ENCODE data around the gene SUPT3H.

Gene SUPT3H

DNA sequence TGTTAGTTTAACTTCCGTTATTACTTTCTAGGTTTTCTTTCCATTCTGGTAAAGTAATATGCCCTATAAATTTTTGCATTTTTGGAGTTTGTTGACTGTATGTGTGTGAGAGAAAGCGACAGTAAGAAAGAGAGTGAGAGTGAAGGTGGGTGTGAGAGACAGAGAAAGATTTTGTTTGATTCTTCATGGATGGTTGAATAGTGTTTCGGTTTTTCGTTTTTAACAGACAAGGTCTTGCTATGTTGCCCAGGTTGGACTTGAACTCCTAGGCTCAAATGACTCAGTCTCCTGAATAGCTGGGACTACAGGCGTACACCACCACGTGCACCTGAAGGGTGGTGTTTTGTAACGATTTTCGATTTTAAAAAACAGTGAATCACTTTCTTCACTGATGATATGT, 378.7 kb downstream of the SUPT3H start:
- Histone ChIP-seq H2AK5ac (ENCODE audit: low read length) (no peak overlapping the region), H3K4me1 (ENCODE audit: control insufficient read depth in 1 of 2, insufficient read depth in 2 of 2, low read length in 2 of 2) (no peaks in the 10 kb centered on the region), H3K14ac (ENCODE audit: low read length) (no peak overlapping the region), H3K27ac (ENCODE audit: low read depth, low read length) (no peak overlapping the region), H2BK12ac (ENCODE audit: low read length) (no peak overlapping the region), H3K79me1 (ENCODE audit: low read length) (no peaks in the 10 kb centered on the region), H3K79me2 (ENCODE audit: control insufficient read depth, insufficient read depth, low read length, poor library complexity) (no peaks in the 10 kb centered on the region), H3K4me2 (ENCODE audit: low read length) (no peak overlapping the region), H2BK120ac (ENCODE audit: insufficient read depth, low read length, poor library complexity) (no peak overlapping the region), H4K8ac (ENCODE audit: low read depth, low read length) (no peak overlapping the region), H3K4ac (ENCODE audit: low read depth, low read length) (no peak overlapping the region), H3K4me3 (ENCODE audit: low read depth, low read length) (no peak overlapping the region), H2BK5ac (ENCODE audit: low read depth, low read length, poor library complexity) (no peak overlapping the region), H4K91ac (ENCODE audit: low read depth, low read length) (no peak overlapping the region), H3K27me3 (ENCODE audit: insufficient read depth, low read length) (no peaks in the 10 kb centered on the region), H2AFZ (ENCODE audit: insufficient read depth, low read length, poor library complexity) (no peak overlapping the region), H3K23ac (ENCODE audit: low read length) (no peak overlapping the region), H3K9me3 (ENCODE audit: insufficient read depth, low read depth, low read length) (no peaks in the 10 kb centered on the region), H3K36me3 (ENCODE audit: control insufficient read depth in 1 of 2, insufficient read depth in 2 of 2, low read length in 2 of 2) (no peaks in the 10 kb centered on the region), H4K12ac (ENCODE audit: low read depth, low read length) (no peak overlapping the region), H3K9ac (ENCODE audit: low read length) (no peak overlapping the region), H3K18ac (ENCODE audit: low read length) (no peak overlapping the region)
- DNase-seq, result no peak
- WGBS (ENCODE audit: extremely low coverage, insufficient coverage, insufficient read length), result no CpG with 5 or more reads among the region's 8 CpGs

GRCh38 chr6:44995486-44996132, 382.1 kb downstream of the SUPT3H start:
- H3K4me1 ChIP-seq (ENCODE audit: control insufficient read depth in 1 of 2, insufficient read depth in 2 of 2, low read length in 2 of 2), result no peaks in the 10 kb centered on the region
- H3K23ac ChIP-seq (ENCODE audit: low read length), result no peak overlapping the region
- H3K4ac ChIP-seq (ENCODE audit: low read depth, low read length), result no peak overlapping the region
- no peak overlapping the region for H2BK120ac ChIP-seq (ENCODE audit: insufficient read depth, low read length, poor library complexity)
- no peak overlapping the region for H4K8ac ChIP-seq (ENCODE audit: low read depth, low read length)
- no peak overlapping the region for H3K4me2 ChIP-seq (ENCODE audit: low read length)
- no peaks in the 10 kb centered on the region for H3K79me2 ChIP-seq (ENCODE audit: control insufficient read depth, insufficient read depth, low read length, poor library complexity)
- H3K4me3 ChIP-seq (ENCODE audit: low read depth, low read length), result no peak overlapping the region
- DNase-seq, result no peak
- H2BK12ac ChIP-seq (ENCODE audit: low read length), result no peak overlapping the region
- H2AFZ ChIP-seq (ENCODE audit: insufficient read depth, low read length, poor library complexity), result no peak overlapping the region
- H3K18ac ChIP-seq (ENCODE audit: low read length), result no peak overlapping the region
- no peaks in the 10 kb centered on the region for H3K36me3 ChIP-seq (ENCODE audit: control insufficient read depth in 1 of 2, insufficient read depth in 2 of 2, low read length in 2 of 2)
- H3K9me3 ChIP-seq (ENCODE audit: insufficient read depth, low read depth, low read length), result no peaks in the 10 kb centered on the region
- H4K91ac ChIP-seq (ENCODE audit: low read depth, low read length), result no peak overlapping the region
- no peak overlapping the region for H2AK5ac ChIP-seq (ENCODE audit: low read length)
- no peak overlapping the region for H3K9ac ChIP-seq (ENCODE audit: low read length)
- no peaks in the 10 kb centered on the region for H3K27me3 ChIP-seq (ENCODE audit: insufficient read depth, low read length)
- H3K14ac ChIP-seq (ENCODE audit: low read length), result no peak overlapping the region
- no CpG with 5 or more reads among the region's 3 CpGs for WGBS (ENCODE audit: extremely low coverage, insufficient coverage, insufficient read length)
- no peak overlapping the region for H2BK5ac ChIP-seq (ENCODE audit: low read depth, low read length, poor library complexity)
- no peak overlapping the region for H4K12ac ChIP-seq (ENCODE audit: low read depth, low read length)
- H3K27ac ChIP-seq (ENCODE audit: low read depth, low read length), result no peak overlapping the region
- no peaks in the 10 kb centered on the region for H3K79me1 ChIP-seq (ENCODE audit: low read length)

DNA sequence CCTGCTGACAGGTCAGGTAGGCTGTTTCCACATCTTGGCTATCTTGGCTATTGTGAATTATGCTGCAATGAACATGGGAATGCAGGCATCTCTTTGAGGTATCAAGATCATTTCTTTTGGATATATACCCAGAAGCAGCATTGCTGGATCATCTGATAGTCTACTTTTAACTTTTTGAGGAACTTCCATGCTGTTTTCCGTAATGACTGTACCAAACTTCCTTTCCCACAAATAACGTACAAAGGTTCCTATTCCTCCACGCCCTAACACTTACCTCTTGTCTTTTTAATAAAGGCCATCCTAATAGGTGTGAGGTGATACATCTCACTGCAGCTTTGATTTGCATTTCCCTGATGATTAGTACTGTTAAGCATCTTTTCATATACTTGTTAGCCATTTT, 388.3 kb downstream of the SUPT3H start:
- H3K4me1 ChIP-seq (ENCODE audit: control insufficient read depth in 1 of 2, insufficient read depth in 2 of 2, low read length in 2 of 2), result no peaks in the 10 kb centered on the region
- no peak overlapping the region for H4K8ac ChIP-seq (ENCODE audit: low read depth, low read length)
- H2BK5ac ChIP-seq (ENCODE audit: low read depth, low read length, poor library complexity), result no peak overlapping the region
- no peak overlapping the region for H2BK120ac ChIP-seq (ENCODE audit: insufficient read depth, low read length, poor library complexity)
- H4K12ac ChIP-seq (ENCODE audit: low read depth, low read length), result no peak overlapping the region
- H3K23ac ChIP-seq (ENCODE audit: low read length), result no peak overlapping the region
- H3K18ac ChIP-seq (ENCODE audit: low read length), result no peak overlapping the region
- H3K4me3 ChIP-seq (ENCODE audit: low read depth, low read length), result no peak overlapping the region
- no peaks in the 10 kb centered on the region for H3K9me3 ChIP-seq (ENCODE audit: insufficient read depth, low read depth, low read length)
- no peak overlapping the region for H2AFZ ChIP-seq (ENCODE audit: insufficient read depth, low read length, poor library complexity)
- no peaks in the 10 kb centered on the region for H3K79me2 ChIP-seq (ENCODE audit: control insufficient read depth, insufficient read depth, low read length, poor library complexity)
- no peak for DNase-seq
- H2BK12ac ChIP-seq (ENCODE audit: low read length), result no peak overlapping the region
- no peak overlapping the region for H3K27ac ChIP-seq (ENCODE audit: low read depth, low read length)
- no peak overlapping the region for H3K9ac ChIP-seq (ENCODE audit: low read length)
- H3K4ac ChIP-seq (ENCODE audit: low read depth, low read length), result no peak overlapping the region
- no peaks in the 10 kb centered on the region for H3K36me3 ChIP-seq (ENCODE audit: control insufficient read depth in 1 of 2, insufficient read depth in 2 of 2, low read length in 2 of 2)
- H3K4me2 ChIP-seq (ENCODE audit: low read length), result no peak overlapping the region
- H3K14ac ChIP-seq (ENCODE audit: low read length), result no peak overlapping the region
- H2AK5ac ChIP-seq (ENCODE audit: low read length), result no peak overlapping the region
- H3K79me1 ChIP-seq (ENCODE audit: low read length), result no peaks in the 10 kb centered on the region
- H4K91ac ChIP-seq (ENCODE audit: low read depth, low read length), result no peak overlapping the region
- no peaks in the 10 kb centered on the region for H3K27me3 ChIP-seq (ENCODE audit: insufficient read depth, low read length)
- 100% methylated on average over 2 of the region's 3 CpGs for WGBS (ENCODE audit: extremely low coverage, insufficient coverage, insufficient read length)

DNA sequence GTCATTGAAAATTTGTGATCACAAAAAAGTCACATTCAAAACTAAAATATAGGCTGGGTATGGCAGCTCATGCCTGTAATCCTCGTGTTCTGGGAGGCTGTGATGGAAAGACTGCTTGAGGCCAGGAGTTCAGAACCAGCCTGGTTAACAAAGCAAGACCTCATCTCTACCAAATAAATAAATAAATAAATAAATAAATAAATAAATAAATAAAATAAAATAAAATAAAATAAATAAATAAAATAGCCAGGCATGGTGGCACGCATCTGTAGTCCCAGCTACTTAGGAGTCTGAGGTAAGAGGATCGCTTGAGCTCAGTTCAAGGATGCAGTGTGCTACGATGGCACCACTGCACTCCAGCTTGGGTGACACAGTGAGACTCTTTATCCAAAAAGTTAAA, 392.7 kb downstream of the SUPT3H start:
- Histone ChIP-seq H3K4me2 (ENCODE audit: low read length) (no peak overlapping the region), H4K12ac (ENCODE audit: low read depth, low read length) (no peak overlapping the region), H3K79me1 (ENCODE audit: low read length) (no peaks in the 10 kb centered on the region), H3K4ac (ENCODE audit: low read depth, low read length) (no peak overlapping the region), H3K4me1 (ENCODE audit: control insufficient read depth in 1 of 2, insufficient read depth in 2 of 2, low read length in 2 of 2) (no peaks in the 10 kb centered on the region), H2BK5ac (ENCODE audit: low read depth, low read length, poor library complexity) (no peak overlapping the region), H3K27ac (ENCODE audit: low read depth, low read length) (no peak overlapping the region), H3K9ac (ENCODE audit: low read length) (no peak overlapping the region), H4K91ac (ENCODE audit: low read depth, low read length) (no peak overlapping the region), H4K8ac (ENCODE audit: low read depth, low read length) (no peak overlapping the region), H3K79me2 (ENCODE audit: control insufficient read depth, insufficient read depth, low read length, poor library complexity) (no peaks in the 10 kb centered on the region), H2BK120ac (ENCODE audit: insufficient read depth, low read length, poor library complexity) (no peak overlapping the region), H2AFZ (ENCODE audit: insufficient read depth, low read length, poor library complexity) (no peak overlapping the region), H3K23ac (ENCODE audit: low read length) (no peak overlapping the region), H2BK12ac (ENCODE audit: low read length) (no peak overlapping the region), H3K27me3 (ENCODE audit: insufficient read depth, low read length) (no peaks in the 10 kb centered on the region), H3K4me3 (ENCODE audit: low read depth, low read length) (no peak overlapping the region), H2AK5ac (ENCODE audit: low read length) (no peak overlapping the region), H3K18ac (ENCODE audit: low read length) (no peak overlapping the region), H3K14ac (ENCODE audit: low read length) (no peak overlapping the region), H3K9me3 (ENCODE audit: insufficient read depth, low read depth, low read length) (no peaks in the 10 kb centered on the region), H3K36me3 (ENCODE audit: control insufficient read depth in 1 of 2, insufficient read depth in 2 of 2, low read length in 2 of 2) (no peaks in the 10 kb centered on the region)
- DNase-seq, result no peak
- no CpG with 5 or more reads among the region's 4 CpGs for WGBS (ENCODE audit: extremely low coverage, insufficient coverage, insufficient read length)

Measured in trophoblast cell (in vitro differentiated cells and primary cell).